ENCODE measurements around the gene CEACAM21.
"Not testable (repeated sequence)": the region's sequence is repeated elsewhere in the genome, so short reads cannot be mapped to it uniquely, and the experiment has no call there.

CEACAM21 gene

DNA sequence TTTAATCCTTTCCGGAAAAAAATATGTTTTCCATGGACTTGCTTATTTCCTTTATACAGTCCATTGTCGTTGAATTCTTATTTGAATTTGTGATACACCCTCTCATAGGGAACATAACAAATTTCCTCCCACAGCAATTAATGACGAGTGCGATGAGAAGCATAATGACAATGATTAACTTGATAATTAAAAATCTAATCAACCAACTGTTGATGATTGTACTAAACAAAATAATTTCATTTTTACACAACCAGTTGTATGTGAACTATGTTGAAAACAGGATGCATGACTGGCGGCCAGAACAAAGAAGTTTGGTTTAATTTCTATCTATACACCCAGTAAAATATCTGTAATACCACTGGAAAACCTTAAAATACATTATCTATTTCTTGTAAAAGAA, 26.1 kb upstream of the CEACAM21 start:
- no peak for DNase-seq (ENCODE audit: low read depth)

- no peak for DNase-seq (ENCODE audit: low read depth)
Measured at GRCh38 chr19:41551212-41551610, 24.8 kb upstream of the CEACAM21 start.

DNA sequence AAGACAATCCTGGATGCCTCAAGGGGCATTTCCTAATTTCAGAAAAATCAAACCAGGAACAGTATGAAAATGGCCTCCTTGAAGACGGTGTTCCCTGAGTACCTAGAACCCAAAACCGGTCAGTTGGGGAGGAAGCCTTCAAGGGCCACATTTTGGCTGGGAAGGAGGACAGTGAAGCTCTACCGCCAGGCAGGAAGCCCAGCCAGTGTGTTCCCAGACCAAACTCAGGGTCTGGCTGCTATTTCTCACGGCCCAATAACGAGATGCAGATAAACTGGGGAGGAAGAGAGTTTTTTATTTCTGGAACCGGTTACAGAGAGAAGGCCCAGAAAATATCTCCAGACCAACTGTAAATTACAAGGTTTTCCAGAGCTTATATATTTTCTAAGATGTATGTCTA, 24.3 kb upstream of the CEACAM21 start:
- DNase-seq (ENCODE audit: low read depth): no peak

DNA sequence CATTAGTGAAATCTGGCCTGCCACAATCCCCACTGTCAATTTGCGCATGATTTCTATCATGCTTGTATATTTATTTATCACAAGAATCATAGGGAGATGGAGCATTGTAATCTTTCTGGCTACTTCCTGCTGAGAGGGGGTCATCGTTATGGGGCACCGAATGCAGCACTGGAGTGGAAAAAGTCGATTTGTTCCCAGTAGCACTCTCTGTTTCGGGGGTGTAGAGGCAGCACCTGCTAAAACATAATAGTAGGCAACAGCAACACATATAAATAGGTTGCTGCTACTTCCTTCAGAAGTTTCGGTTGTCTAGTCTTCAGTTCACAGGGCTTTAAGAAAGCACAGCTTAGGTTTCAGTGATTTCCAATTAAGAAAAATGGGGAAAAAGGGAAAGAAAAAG, 23.4 kb upstream of the CEACAM21 start:
- no peak for DNase-seq (ENCODE audit: low read depth)

DNA sequence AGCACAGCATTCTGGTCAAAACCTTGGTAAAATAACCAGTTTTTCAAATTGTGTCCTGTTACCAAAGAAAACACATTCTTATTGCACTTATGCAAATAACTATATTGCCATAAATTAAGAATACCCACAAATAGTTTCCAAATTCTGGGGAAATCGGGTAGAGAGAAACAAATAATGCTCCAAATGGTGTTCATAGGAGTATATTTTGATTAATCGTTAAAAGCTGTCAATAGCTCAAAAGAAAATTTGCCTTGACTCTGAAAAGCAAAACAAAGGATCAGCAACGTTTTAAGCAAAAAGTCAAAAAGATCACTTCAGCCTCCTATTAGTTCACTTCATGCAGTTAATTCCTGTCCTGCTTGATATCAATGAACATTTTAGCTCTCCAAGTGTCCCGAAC, 22.2 kb upstream of the CEACAM21 start:
- DNase-seq (ENCODE audit: low read depth): no peak

DNA sequence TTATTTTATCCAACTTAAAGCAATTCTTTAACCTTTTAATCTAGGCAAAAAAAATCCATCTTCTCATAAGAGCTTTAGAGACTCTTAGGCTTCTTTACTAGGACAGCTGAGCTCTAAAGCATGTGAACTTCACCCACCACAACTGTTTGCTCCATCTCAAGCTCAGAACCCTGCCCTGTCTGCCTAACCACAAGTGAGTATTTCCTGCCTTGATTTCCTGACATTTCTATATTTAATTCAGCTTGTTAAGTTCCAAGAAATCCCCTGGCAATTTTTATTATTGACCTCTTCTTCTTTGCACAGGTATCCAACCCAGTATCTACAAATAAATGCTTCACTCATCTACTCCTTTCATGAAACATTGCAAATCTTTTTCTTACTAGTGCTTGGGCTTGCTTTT, 21.1 kb upstream of the CEACAM21 start:
- DNase-seq (ENCODE audit: low read depth): no peak

DNA sequence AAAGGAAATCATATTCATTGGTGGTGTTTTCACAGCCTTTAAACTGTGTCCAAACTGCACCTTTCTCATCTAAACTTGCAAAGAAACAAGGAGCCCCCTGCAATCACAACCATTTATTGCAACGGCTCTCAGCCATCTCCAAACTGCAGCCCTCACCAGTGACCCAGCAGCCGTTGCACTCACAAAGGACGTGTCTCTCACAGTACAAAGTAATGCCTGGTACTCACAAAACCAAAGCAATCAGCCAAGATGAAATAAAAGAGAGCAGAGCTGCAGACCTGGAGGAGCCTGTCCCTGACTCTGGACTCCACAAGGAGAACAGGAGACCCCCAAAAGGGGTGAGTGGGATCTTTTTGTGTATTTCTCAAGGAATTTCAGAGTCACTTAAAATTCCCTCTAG, 20.2 kb upstream of the CEACAM21 start:
- DNase-seq (ENCODE audit: low read depth): no peak

DNA sequence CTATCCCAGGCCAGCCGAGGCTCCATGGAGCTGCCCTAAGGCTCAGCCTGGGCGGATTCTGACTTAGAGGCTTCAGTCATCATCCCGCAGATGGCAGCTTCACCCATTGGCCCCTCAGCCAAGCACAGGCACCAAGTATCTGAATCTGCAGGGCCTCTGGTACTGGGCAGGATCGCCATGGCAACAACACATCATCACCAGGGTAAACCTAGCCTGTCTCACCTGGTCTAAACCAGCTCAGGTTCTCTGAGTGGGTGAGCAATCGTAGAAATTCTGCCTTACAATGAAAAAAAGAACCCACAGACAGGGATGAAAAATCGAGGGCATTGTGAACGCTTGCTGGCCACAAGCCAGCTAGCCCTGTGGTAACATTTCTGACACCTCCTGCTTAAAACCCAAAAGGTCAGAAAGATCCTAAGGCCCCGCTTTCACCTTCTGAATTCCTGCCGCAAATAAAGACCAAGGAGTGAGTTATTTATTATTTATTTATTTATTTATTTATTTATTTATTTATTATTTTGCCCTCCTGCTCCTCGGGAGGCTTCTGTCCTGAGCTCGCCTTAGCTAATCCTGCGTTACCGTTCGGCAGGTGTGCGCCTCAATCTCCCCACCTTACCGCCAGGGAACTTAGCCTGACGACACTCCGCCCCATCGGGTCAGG, 12.0 kb upstream of the CEACAM21 start:
- no peak for DNase-seq (ENCODE audit: low read depth)

- no peak for DNase-seq (ENCODE audit: low read depth)
Measured at GRCh38 chr19:41564515-41565378, 11.2 kb upstream of the CEACAM21 start.

DNA sequence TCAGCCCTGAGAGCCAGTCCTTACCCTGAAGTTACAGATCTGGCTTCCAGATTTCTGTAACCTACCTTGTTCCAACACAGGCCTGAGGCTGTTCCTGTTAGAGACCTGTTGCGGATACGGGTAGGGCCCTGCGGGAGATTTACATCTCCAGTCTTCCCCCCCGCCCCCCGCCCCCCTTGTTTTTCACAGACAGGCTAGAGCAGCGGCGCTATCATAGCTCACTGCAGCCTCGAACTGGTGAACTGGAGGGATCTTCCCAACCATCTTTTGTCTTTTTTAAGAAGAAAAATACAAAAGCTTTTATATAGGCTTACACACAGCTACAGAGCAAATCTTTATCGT, 10.6 kb upstream of the CEACAM21 start:
- DNase-seq (ENCODE audit: low read depth): no peak

DNA sequence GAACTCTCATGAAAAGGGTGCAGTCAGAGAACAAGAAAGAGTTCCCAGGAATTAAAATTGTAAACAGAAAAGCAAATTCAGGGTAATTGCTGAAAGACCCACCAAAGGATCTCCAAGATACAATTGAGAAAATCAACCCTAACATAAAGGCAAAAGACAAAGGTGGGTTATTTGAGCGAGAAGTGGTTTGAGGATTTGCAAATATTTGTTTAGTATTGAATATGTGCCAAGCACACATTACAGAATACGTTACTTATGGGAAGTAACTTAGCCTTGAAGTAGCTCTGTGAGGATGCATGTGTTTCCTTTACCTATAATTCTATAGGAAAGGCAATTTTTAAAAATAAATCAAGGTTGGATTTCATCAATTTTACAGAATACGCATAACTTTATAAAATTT, 10.0 kb upstream of the CEACAM21 start:
- DNase-seq (ENCODE audit: low read depth): no peak

GRCh38 chr19:41569481-41570150, 6.3 kb upstream of the CEACAM21 start:
- DNase-seq (ENCODE audit: low read depth): no peak

DNA sequence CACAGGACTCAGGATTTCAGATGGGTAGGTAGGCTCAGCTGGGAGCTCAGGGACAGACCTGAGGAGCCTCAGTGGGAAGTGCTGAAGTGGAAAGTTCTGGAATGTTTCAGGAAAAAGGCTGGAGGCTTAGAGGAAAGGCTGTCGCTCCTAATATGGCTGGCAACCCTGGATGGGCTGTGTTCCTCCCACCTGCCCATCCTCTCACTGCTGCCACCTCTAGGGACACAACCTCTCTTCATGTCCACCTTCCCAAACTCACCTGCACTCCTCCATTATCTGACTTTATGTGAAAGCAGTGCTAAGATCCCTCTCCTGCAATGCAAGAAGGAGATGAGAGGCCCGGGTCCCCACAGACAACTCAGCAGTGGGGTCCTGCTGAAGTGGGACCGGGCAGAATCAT, 5.8 kb upstream of the CEACAM21 start:
- no peak for DNase-seq (ENCODE audit: low read depth)

- DNase-seq (ENCODE audit: low read depth): peak; percentile 30
Measured at GRCh38 chr19:41570639-41571112, 5.3 kb upstream of the CEACAM21 start.

GRCh38 chr19:41577144-41577830, 1.3 kb downstream of the CEACAM21 start:
- DNase-seq (ENCODE audit: low read depth): no peak

GRCh38 chr19:41577833-41578232, 1.9 kb downstream of the CEACAM21 start:
- no peak for DNase-seq (ENCODE audit: low read depth)

- DNase-seq (ENCODE audit: low read depth): no peak
Measured at GRCh38 chr19:41578886-41579285, 2.9 kb downstream of the CEACAM21 start.

- not testable (repeated sequence) for DNase-seq (ENCODE audit: low read depth)
Measured at GRCh38 chr19:41581068-41581467, 5.1 kb downstream of the CEACAM21 start.

DNA sequence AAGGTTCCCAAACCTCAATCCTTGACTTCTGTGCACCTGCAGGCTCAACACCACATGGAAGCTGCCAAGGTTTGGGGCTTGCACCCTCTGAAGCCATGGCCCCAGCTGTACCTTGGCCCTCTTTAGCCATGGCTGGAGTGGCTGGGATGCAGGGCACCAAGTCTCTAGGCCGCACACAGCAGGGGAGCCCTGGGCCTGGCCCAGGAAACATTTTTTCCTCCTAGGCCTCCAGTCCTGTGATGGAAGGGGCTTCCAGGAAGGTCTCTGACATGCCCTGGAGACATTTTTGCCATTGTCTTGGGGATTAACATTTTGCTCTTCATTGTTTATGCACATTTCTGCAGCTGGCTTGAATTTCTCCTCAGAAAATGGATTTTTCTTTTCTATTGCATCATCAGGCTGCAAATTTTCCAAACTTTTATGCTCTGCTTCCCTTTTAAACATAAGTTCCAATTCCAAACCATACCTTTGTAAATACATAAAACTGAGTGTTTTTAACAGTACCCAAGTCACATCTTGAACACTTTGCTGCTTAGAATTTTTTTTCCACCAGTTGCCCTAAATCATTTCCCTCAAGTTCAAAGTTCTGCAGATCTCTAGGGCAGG, 6.7 kb downstream of the CEACAM21 start:
- DNase-seq (ENCODE audit: low read depth): not testable (repeated sequence)

DNA sequence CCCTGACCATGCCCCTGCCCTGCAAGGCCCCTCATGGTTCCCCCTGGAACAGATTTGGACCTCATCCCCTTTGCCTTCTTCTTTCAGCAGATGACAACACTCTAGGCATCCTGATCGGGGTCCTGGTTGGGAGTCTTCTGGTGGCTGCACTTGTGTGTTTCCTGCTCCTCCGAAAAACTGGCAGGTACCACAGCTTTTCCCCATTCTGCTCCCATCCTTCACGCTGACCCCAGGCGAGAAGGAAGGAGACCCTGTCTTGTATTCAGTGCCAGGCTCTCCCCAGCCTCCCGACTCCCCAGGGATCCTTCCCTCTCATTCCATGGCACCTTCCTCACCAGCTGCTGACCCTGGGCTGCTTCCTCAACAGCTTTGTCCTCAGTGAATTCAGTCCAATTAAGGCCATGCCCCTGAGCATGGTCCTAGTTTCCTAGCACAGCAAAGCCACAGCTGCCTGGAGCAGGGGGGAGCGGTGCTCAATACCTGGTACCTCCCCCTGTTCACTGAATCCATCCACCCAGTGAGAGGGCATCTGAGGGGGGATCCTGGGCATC, 8.4 kb downstream of the CEACAM21 start:
- DNase-seq (ENCODE audit: low read depth): no peak

GRCh38 chr19:41584931-41585330, 9.0 kb downstream of the CEACAM21 start:
- no peak for DNase-seq (ENCODE audit: low read depth)

DNA sequence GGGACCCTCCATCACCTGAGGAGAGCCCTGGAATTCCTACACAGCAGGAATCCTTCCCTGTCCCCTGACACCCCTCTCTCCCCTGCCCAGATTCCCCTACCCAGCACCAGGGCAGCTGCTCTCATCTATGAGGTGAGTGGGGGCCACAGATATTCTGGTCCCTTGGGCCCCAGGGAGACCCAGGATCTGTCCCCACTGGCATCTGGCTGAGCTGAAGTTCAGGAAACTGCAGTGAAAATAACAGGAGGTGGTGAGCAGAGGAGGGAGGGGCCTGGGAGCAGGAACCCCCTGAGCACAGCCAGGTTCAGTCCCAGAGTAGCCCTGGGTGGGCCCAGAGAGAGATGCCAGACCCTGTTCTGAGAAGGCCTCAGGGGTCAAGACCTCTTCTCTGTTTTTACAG, 10.1 kb downstream of the CEACAM21 start:
- DNase-seq (ENCODE audit: low read depth): no peak
